IMR-90 (cell line): ENCODE measurements around the gene HCN2. TPM values are rescaled to one million over a fixed set of nuclear protein-coding genes. Genes with fewer than 3 reads are reported as not detected.

ENCODE experiments used
- ATAC-seq: fragments of 200-7000 bp; cut with Tn5 transposase; 2 replicates; pipeline ENCODE4 v1.9.1; 2020; ENCODE audit warnings: low read depth, mild to moderate bottlenecking, moderate library complexity
- BruUV-seq: library from RNA; stranded (reverse); fragments of 400-500 nt; replicated peaks from 2 replicates; lab custom pipeline; 2021; lab: Mats Ljungman, UMichigan
- CTCF ChIA-PET: fragments of 300-600 bp; formaldehyde crosslinking; extraction: SDS; loops from one replicate; lab custom pipeline; 2021; ENCODE audit warnings: antibody characterized with exemption; lab: Yijun Ruan, JAX
- POLR2A ChIA-PET: fragments of 300-600 bp; sonication (Branson Sonifier 250); formaldehyde crosslinking; loops from one replicate; lab custom pipeline; 2022; ENCODE audit warnings: antibody characterized with exemption; ENCODE audit not compliant: unreplicated experiment; lab: Charles Lee
- DNase-seq: peaks from one replicate; pipeline ENCODE4 v3.0.0; 2013
- H2AFZ ChIP-seq: replicated peaks from 2 replicates; pipeline ENCODE3; 2013; ENCODE audit warnings: low read length, mild to moderate bottlenecking; ENCODE audit not compliant: poor library complexity
- H2AK5ac ChIP-seq: 2 replicates; pipeline ENCODE4 v1.6.1; 2013; ENCODE audit warnings: low read depth, low read length, inconsistent platforms
- H2AK9ac ChIP-seq: replicated peaks from 2 replicates; pipeline ENCODE3; 2013; ENCODE audit warnings: mild to moderate bottlenecking, low read depth, low read length, moderate library complexity; ENCODE audit not compliant: poor library complexity
- H2BK120ac ChIP-seq: 2 replicates; pipeline ENCODE4 v1.6.1; 2013; ENCODE audit warnings: low read depth, low read length, inconsistent platforms
- H2BK15ac ChIP-seq: 3 replicates; pipeline ENCODE4 v1.6.1; 2013; ENCODE audit warnings: low read depth, low read length, inconsistent platforms
- H2BK20ac ChIP-seq: 2 replicates; pipeline ENCODE4 v1.6.1; 2013; ENCODE audit warnings: low read depth, mild to moderate bottlenecking, inconsistent platforms, low read length, moderate library complexity
- H2BK5ac ChIP-seq: 2 replicates; pipeline ENCODE4 v1.6.1; 2013; ENCODE audit warnings: mild to moderate bottlenecking, low read depth, low read length, inconsistent platforms; ENCODE audit not compliant: poor library complexity, severe bottlenecking
- H3K14ac ChIP-seq: replicated peaks from 2 replicates; pipeline ENCODE4 v1.6.1; 2013; ENCODE audit warnings: low read depth, low read length, inconsistent platforms
- H3K18ac ChIP-seq: 2 replicates; pipeline ENCODE4 v1.6.1; 2013; ENCODE audit warnings: low read depth, low read length, control low read depth
- H3K23ac ChIP-seq: 2 replicates; pipeline ENCODE4 v1.6.1; 2013; ENCODE audit warnings: low read depth, low read length, inconsistent platforms
- H3K27ac ChIP-seq: 2 replicates; pipeline ENCODE4 v1.5.1; 2013; ENCODE audit warnings: mild to moderate bottlenecking, control low read depth, low read length; ENCODE audit not compliant: insufficient read depth
- H3K27me3 ChIP-seq: 2 replicates; pipeline ENCODE4 v1.6.1; 2013; ENCODE audit warnings: low read length; ENCODE audit not compliant: control insufficient read depth, insufficient read depth
- H3K36me3 ChIP-seq: 2 replicates; pipeline ENCODE4 v1.6.1; 2013; ENCODE audit warnings: low read length, mixed read lengths; ENCODE audit not compliant: control insufficient read depth, insufficient read depth
- H3K4ac ChIP-seq: 2 replicates; pipeline ENCODE4 v1.6.1; 2013; ENCODE audit warnings: low read depth, low read length, inconsistent platforms
- H3K4me1 ChIP-seq: 2 replicates; pipeline ENCODE4 v1.6.1; 2013; ENCODE audit warnings: low read length, mixed read lengths; ENCODE audit not compliant: control insufficient read depth, insufficient read depth
- H3K4me2 ChIP-seq: 2 replicates; pipeline ENCODE4 v1.6.1; 2013; ENCODE audit warnings: low read depth, mild to moderate bottlenecking, control low read depth, low read length, moderate library complexity
- H3K4me3 ChIP-seq: 2 replicates; pipeline ENCODE4 v1.5.1; 2013; ENCODE audit warnings: low read depth, mild to moderate bottlenecking, control low read depth, low read length, moderate library complexity; ENCODE audit not compliant: insufficient read depth
- H3K56ac ChIP-seq: 2 replicates; pipeline ENCODE4 v1.6.1; 2013; ENCODE audit warnings: low read length, inconsistent platforms; ENCODE audit not compliant: insufficient read depth; ENCODE audit errors: extremely low read depth
- H3K79me1 ChIP-seq, 2 experiments: 2 replicates each; pipeline ENCODE4 v1.6.1; 2013; ENCODE audit warnings: low read length in 2 of 2, inconsistent platforms in 1 of 2, low read depth in 1 of 2
- H3K9ac ChIP-seq: 2 replicates; pipeline ENCODE4 v1.6.1; 2013; ENCODE audit warnings: low read depth, low read length, control low read depth
- H3K9me1 ChIP-seq: 2 replicates; pipeline ENCODE4 v1.6.1; 2013; ENCODE audit warnings: low read length, inconsistent platforms; ENCODE audit not compliant: insufficient read depth
- H3K9me3 ChIP-seq: 2 replicates; pipeline ENCODE4 v1.6.1; 2013; ENCODE audit warnings: low read length; ENCODE audit not compliant: control insufficient read depth, insufficient read depth
- H4K20me1 ChIP-seq: 2 replicates; pipeline ENCODE4 v1.6.1; 2013; ENCODE audit warnings: low read length, inconsistent platforms; ENCODE audit not compliant: insufficient read depth
- H4K5ac ChIP-seq: 2 replicates; pipeline ENCODE4 v1.6.1; 2013; ENCODE audit warnings: mild to moderate bottlenecking, low read depth, low read length, control low read depth
- H4K8ac ChIP-seq, 2 experiments: 2 replicates each; pipeline ENCODE4 v1.6.1; 2013; ENCODE audit warnings: low read depth in 2 of 2, low read length in 2 of 2, control low read depth in 1 of 2, inconsistent platforms in 1 of 2
- H4K91ac ChIP-seq: 2 replicates; pipeline ENCODE4 v1.6.1; 2013; ENCODE audit warnings: low read depth, low read length, inconsistent platforms; ENCODE audit not compliant: insufficient read depth
- CHD1 ChIP-seq: IDR thresholded peaks from 2 replicates; pipeline ENCODE4 v1.6.1; 2012; ENCODE audit warnings: low read depth, low read length, improper control_type of control experiment
- FOS ChIP-seq: fragments of 150-350 bp; IDR thresholded peaks from 2 replicates; pipeline ENCODE4 v1.6.1; 2016; ENCODE audit warnings: low read depth, low read length
- MAFK ChIP-seq: IDR thresholded peaks from 2 replicates; pipeline ENCODE4 v1.6.1; 2012; ENCODE audit warnings: low read depth, low read length, improper control_type of control experiment
- NFE2L2 ChIP-seq: fragments of 150-350 bp; IDR thresholded peaks from 2 replicates; pipeline ENCODE4 v1.6.1; 2016; ENCODE audit warnings: low read depth, mild to moderate bottlenecking, low read length
- RAD21 ChIP-seq: IDR thresholded peaks from 2 replicates; pipeline ENCODE4 v1.6.1; 2012; ENCODE audit warnings: low read length, improper control_type of control experiment
- RFX5 ChIP-seq: IDR thresholded peaks from 2 replicates; pipeline ENCODE4 v1.8.0; 2012; ENCODE audit warnings: low read depth, mild to moderate bottlenecking, low read length, moderate library complexity
- WGBS, 2 experiments: methylation state at CpG; one replicate each; pipeline versions ENCODE4 v1.1.5 to v1.1.7; 2013; ENCODE audit warnings: missing lambda C conversion rate in 2 of 2; ENCODE audit not compliant: insufficient read length in 1 of 2; ENCODE audit errors: extremely low coverage in 2 of 2; 5-methylcytosine and 5-hydroxymethylcytosine counted together
- dilution Hi-C: fragments of 300-500 bp; cut with HindIII; formaldehyde crosslinking; loops from one replicate; pipeline ENCODE4 v1.14.3; 2018; ENCODE audit warnings: low sequenced_read_pairs; ENCODE audit not compliant: unreplicated experiment
- in situ Hi-C: fragments of 300-500 bp; cut with MboI; formaldehyde crosslinking; loops from 3 replicates; pipeline ENCODE4 v1.14.3; 2019; ENCODE audit warnings: low sequenced_read_pairs, inconsistent platforms, mixed read lengths
- intact Hi-C: fragments of 100-400 bp; cut with micrococcal nuclease; formaldehyde crosslinking; loops from 2 replicates; pipeline ENCODE4 v1.10.0; 2022
- polyA plus RNA-seq, 3 experiments: library from polyadenylated mRNA; depleted of rRNA; stranded (reverse); fragments of >200 nt; gene quantifications; 2 replicates each; pipeline ENCODE4 v1.2.3, GENCODE V29; 2012; ENCODE audit warnings: low replicate concordance in 1 of 3
- total RNA-seq: library from RNA; depleted of rRNA; stranded (reverse); fragments of >200 nt; gene quantifications from 2 replicates; pipeline ENCODE4 v1.2.3, GENCODE V29; 2012

The HCN2 gene
- total and polyA plus RNA-seq, 2 of the 4 experiments (the other 2 are of a cell fraction): 0.72 to 2.6 TPM

GRCh38 chr19:608155-609003 is 18.7 kb downstream of the HCN2 start:
- no peaks in the 10 kb centered on the region for H3K27me3 ChIP-seq
- dilution Hi-C loops: no loop called here
- no peak overlapping the region for H2AFZ ChIP-seq
- ATAC-seq (no peak), DNase-seq (no peak)
- no peak overlapping the region for H3K27ac ChIP-seq
- H3K4ac ChIP-seq: no peak overlapping the region
- no peak overlapping the region for H2AK5ac ChIP-seq
- no peak overlapping the region for H4K5ac ChIP-seq
- H3K9me1 ChIP-seq: peaks cover 7% of the 10 kb centered on the region
- H3K4me1 ChIP-seq: peaks cover 10% of the 10 kb centered on the region
- no peak overlapping the region for H3K4me2 ChIP-seq
- H3K23ac ChIP-seq: no peak overlapping the region
- H3K56ac ChIP-seq: no peak overlapping the region
- no peak overlapping the region for H2BK120ac ChIP-seq
- WGBS, 2 experiments: 86% methylated on average over 17 of the region's 30 CpGs; no CpG with 5 or more reads in 1 of the 2 experiments
- no peak overlapping the region for H4K91ac ChIP-seq
- H2BK15ac ChIP-seq: no peak overlapping the region
- intact Hi-C loops: no loop called here
- no peak overlapping the region for H2BK5ac ChIP-seq
- no peaks in the 10 kb centered on the region for H3K79me1 ChIP-seq
- no peak overlapping the region for H4K8ac ChIP-seq
- no peak overlapping the region for H3K9ac ChIP-seq
- BruUV-seq: no TSS peak
- no peak overlapping the region for H2BK20ac ChIP-seq
- in situ Hi-C loops: no loop called here
- H3K9me3 ChIP-seq: no peaks in the 10 kb centered on the region
- H4K20me1 ChIP-seq: peaks cover 12% of the 10 kb centered on the region
- POLR2A ChIA-PET: no interaction called here
- no peak overlapping the region for H2AK9ac ChIP-seq
- no peak overlapping the region for H3K4me3 ChIP-seq
- H3K14ac ChIP-seq: no peak overlapping the region
- no peak for TF ChIP-seq MAFK
- no peak for TF ChIP-seq RFX5
- TF ChIP-seq CHD1: no peak
- no peak for TF ChIP-seq FOS
- TF ChIP-seq NFE2L2: no peak
- TF ChIP-seq RAD21: no peak
- CTCF ChIA-PET: no interaction called here
- H3K18ac ChIP-seq: no peak overlapping the region
- no peaks in the 10 kb centered on the region for H3K36me3 ChIP-seq
